Measurements from ENCODE around the gene KDM4B.

DNA sequence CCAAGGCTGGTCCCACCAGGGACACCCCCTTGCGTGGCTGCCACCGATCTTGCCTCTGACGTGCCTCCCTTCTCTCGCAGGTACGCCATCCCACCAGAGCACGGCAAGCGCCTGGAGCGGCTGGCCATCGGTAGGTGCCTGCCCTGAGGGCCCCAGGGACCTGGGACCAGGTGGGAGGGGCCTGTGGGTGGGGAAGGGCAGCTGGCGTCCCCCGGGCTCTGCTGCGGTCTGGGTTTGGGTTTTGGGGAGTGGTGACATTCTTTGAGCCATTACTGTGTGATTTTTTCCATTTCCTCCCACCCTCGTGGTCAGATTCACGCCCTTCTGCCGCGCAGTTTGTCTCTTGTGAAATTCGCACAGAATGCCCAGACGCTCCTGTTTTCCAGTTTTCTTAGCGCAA lies 102.0 kb downstream of the KDM4B start:
- no peak for TF ChIP-seq EZH2 (IDR thresholded peaks at IDR 0.05; ENCODE audit: low read depth, low read length, severe bottlenecking)
- TF ChIP-seq, protein P1, sequence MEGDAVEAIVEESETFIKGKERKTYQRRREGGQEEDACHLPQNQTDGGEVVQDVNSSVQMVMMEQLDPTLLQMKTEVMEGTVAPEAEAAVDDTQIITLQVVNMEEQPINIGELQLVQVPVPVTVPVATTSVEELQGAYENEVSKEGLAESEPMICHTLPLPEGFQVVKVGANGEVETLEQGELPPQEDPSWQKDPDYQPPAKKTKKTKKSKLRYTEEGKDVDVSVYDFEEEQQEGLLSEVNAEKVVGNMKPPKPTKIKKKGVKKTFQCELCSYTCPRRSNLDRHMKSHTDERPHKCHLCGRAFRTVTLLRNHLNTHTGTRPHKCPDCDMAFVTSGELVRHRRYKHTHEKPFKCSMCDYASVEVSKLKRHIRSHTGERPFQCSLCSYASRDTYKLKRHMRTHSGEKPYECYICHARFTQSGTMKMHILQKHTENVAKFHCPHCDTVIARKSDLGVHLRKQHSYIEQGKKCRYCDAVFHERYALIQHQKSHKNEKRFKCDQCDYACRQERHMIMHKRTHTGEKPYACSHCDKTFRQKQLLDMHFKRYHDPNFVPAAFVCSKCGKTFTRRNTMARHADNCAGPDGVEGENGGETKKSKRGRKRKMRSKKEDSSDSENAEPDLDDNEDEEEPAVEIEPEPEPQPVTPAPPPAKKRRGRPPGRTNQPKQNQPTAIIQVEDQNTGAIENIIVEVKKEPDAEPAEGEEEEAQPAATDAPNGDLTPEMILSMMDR (IDR thresholded peaks at IDR 0.05; ENCODE audit: control extremely low read depth in 1 of 3, insufficient read depth in 1 of 3, low read depth in 1 of 3, low read length in 3 of 3), result no peak
- TF ChIP-seq POLR2A (IDR thresholded peaks at IDR 0.05; ENCODE audit: control extremely low read depth in 1 of 2, low read depth in 2 of 2, low read length in 2 of 2), result no peak
- no peak for TF ChIP-seq CEBPB (IDR thresholded peaks at IDR 0.05; ENCODE audit: low read depth, low read length)
- no peak for TF ChIP-seq ZNF274 (IDR thresholded peaks at IDR 0.05; ENCODE audit: borderline replicate concordance, extremely low read depth, low read length)
- TF ChIP-seq EP300 (IDR thresholded peaks at IDR 0.05; ENCODE audit: borderline replicate concordance in 1 of 2, low read depth in 2 of 2, low read length in 2 of 2), result no peak
- TF ChIP-seq SRF (IDR thresholded peaks at IDR 0.05; ENCODE audit: low read depth, low read length), result no peak
- no peak for TF ChIP-seq RBBP5 (IDR thresholded peaks at IDR 0.05; ENCODE audit: borderline replicate concordance, low read depth, low read length)
- TF ChIP-seq HDAC6 (IDR thresholded peaks at IDR 0.05; ENCODE audit: low read depth, low read length), result no peak
- no peak for TF ChIP-seq MAFK (IDR thresholded peaks at IDR 0.05; ENCODE audit: low read depth, low read length)
- no peak for TF ChIP-seq RXRA (IDR thresholded peaks at IDR 0.05; ENCODE audit: insufficient read depth, low read depth, low read length)
- TF ChIP-seq, protein P2, sequence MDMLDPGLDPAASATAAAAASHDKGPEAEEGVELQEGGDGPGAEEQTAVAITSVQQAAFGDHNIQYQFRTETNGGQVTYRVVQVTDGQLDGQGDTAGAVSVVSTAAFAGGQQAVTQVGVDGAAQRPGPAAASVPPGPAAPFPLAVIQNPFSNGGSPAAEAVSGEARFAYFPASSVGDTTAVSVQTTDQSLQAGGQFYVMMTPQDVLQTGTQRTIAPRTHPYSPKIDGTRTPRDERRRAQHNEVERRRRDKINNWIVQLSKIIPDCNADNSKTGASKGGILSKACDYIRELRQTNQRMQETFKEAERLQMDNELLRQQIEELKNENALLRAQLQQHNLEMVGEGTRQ (IDR thresholded peaks at IDR 0.05; ENCODE audit: low read length), result no peak
